Hippocampal formation (tissue), 2 donors: Measurements from ENCODE around the gene HES4.

Experiments
- DNase-seq, 2 donors: peaks; one replicate each; lab custom pipeline; 2025; lab: John Stamatoyannopoulos, UW

The HES4 gene

DNA sequence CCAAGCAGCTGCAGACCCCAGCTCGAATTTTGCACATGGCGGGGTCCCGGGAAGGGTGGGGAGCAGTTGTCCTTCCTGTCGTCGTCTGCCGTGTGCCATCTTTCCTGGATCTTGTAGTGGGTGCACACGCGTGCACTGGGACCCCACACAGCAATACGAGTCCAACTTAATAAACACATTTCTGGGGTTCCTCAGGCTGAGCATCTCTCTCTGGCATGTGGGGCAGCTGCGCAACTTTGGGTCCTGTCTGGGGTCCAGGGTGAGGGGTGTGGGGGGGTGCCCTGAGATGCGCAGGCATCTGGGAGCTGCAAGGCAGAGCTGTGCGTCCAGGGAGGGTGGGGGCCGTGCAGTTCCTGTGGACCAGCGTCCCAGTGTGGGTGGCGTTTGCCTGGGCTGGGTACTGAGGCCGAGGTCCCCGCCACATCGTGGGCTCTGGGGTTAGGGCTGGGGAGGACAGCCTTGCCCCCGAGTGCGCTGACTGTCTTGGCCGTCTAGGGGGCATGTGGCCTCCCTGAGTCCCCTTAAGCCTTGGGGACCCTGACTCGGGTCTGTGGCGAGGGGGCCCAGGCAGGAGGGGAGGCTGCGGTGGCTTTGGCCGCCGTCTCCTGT is 34.3 kb downstream of the HES4 start:
- DNase-seq: no peak

DNA sequence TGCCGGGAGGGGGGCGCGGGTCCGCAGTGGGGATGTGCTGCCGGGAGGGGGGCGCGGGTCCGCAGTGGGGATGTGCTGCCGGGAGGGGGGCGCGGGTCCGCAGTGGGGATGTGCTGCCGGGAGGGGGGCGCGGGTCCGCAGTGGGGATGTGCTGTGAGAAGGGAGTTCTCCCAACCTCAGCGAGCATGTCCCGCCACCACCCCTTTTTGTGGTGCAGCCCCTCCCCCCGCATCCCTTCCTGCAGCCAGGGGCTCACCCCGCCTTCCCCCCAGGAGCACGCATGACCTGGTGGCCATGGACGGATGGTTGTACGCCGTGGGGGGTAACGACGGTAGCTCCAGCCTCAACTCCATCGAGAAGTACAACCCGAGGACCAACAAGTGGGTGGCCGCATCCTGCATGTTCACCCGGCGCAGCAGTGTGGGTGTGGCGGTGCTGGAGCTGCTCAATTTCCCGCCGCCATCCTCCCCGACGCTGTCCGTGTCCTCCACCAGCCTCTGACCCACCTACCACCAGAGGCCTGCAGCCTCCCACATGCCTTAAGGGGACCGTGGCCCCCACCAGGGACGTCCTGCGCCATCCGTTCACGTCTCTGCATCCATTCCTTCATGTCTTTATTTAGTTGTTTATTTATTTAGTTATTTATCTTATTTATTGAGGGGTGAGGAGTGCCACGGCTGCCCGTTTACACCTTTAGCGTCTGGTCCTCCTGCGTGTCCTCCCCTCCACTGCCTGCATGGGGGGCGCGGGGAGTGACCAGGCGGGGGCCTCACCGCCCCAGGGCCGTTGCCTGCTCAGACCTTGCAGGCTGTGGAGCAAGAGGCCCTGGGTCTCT is 35.0 kb downstream of the HES4 start:
- DNase-seq: no peak

DNA sequence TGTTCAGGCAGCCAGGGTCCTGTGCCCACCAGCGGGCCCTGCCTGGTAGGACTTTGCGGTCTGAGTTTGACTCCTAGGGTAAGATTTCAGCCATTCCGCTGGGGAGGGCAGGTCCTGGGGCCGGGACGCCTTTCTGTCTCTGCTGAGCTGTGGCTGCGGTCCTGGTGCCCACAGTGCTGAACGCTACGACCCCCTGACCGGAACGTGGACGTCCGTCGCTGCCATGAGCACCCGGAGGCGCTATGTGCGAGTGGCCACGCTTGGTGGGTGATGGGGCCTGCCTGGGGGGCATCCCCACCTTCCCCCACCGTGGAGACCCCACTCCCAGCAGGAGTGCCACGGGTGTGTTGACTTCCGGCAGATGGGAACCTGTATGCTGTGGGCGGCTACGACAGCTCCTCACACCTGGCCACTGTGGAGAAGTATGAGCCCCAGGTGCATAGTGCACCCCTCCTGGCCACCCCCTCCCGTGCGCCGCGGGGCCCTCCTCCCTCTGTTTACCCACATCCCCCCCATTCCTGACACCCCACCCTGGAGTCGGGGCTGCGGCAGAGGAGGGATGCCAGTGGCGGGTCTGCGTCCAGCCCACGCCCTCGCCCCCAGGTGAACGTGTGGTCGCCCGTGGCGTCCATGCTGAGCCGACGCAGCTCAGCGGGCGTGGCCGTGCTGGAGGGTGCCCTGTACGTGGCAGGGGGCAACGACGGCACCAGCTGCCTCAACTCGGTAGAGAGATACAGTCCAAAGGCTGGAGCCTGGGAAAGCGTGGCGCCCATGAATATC is 36.0 kb downstream of the HES4 start:
- no peak for DNase-seq

DNA sequence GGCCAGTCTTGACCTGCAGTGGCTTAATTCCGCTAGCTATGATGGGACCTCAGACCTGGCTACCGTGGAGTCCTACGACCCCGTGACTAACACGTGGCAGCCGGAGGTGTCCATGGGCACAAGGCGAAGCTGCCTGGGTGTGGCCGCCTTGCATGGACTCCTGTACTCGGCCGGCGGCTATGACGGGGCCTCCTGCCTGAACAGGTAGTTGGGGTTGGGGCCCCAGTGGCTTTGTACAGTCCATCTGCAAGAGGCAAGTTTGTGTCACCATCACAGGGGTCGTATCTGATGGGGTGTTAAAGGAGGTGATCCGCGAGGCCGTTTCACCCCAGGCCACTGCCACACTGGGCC is 36.6 kb downstream of the HES4 start:
- no peak for DNase-seq

DNA sequence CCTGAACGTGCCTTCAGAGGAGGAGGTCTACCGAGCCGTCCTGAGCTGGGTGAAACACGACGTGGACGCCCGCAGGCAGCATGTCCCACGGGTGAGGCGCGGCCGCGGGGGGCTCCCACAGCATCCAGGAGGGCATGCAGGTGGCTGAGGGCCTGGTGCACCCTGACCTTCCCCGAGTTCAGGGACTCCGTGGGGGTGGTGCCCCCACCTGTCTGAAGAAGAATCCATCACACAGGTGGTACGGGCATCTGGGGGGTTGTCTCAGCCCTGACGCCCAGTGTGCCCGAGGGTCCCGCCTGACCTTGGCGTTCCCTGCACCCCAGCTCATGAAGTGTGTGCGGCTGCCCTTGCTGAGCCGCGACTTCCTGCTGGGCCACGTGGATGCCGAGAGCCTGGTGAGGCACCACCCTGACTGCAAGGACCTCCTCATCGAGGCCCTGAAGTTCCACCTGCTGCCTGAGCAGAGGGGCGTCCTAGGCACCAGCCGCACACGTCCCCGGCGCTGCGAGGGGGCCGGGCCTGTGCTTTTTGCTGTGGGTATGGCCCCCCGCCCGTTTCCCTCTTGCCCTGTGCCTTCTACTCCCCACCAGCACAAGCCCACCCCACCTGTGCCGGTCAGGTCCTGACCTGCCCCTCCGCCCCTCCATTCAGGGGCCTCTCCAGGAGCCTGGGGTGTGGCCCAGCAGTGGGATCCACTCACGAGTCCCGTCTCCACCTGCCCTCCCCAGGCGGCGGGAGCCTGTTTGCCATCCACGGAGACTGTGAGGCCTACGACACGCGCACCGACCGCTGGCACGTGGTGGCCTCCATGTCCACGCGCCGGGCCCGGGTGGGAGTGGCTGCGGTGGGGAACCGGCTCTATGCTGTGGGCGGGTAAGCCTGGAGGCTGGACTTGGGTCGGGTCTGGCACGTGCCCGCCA is 37.3 kb downstream of the HES4 start:
- DNase-seq: no peak

DNA sequence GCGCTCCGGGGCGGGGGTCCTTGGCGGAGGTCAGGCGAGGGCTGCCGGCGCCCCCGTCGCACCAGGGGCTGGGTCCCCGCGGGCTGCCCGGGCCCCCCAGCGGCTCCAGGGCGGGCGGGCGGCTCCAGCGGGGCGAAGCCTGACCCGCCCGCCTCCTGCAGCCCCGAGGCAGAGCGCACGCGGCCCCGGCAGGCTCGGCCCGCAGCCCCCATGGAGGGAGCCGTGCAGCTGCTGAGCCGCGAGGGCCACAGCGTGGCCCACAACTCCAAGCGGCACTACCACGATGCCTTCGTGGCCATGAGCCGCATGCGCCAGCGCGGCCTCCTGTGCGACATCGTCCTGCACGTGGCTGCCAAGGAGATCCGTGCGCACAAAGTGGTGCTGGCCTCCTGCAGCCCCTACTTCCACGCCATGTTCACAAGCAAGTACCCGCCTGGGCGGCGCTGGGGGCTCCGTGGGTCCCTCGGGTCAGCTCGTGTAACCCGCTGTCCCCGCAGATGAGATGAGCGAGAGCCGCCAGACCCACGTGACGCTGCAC is 38.7 kb downstream of the HES4 start:
- DNase-seq: no peak

DNA sequence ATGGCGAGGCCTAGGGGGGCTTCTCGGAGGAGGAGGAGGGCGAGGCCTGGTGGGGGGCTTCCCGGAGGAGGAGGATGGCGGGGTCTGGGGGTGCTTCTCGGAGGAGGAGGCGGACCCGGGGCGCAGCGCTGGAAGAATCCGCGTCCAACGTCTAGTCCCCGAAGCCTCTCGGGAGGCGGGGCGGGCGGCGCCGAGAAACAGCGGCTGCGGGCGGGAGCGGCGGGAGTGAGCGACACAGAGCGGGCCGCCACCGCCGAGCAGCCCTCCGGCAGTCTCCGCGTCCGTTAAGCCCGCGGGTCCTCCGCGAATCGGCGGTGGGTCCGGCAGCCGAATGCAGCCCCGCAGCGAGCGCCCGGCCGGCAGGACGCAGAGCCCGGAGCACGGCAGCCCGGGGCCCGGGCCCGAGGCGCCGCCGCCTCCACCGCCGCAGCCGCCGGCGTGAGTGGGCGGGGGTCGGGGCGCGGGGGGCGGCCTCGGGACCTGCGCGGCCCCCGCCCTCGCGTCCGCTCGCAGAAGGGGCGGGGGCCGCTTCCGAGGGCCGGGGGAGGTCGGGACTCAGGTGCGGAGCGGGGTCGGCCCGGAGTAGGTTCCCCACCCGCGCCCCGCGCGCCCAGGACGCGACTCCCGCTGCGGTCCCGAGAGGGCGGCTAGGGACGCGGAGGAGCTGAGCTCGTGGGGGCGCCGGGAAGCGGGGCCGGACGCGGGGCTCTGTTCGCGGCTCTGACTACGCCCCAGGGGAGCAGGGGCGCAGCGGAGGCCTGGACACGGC is 39.4 kb downstream of the HES4 start, which contains the start of gene KLHL17:
TSS of gene KLHL17 (plus strand) at position 222 of the 769 bp plus-strand sequence. CDS start at position 332, 110 bp downstream.
- DNase-seq: peak; percentile 24 to 48

DNA sequence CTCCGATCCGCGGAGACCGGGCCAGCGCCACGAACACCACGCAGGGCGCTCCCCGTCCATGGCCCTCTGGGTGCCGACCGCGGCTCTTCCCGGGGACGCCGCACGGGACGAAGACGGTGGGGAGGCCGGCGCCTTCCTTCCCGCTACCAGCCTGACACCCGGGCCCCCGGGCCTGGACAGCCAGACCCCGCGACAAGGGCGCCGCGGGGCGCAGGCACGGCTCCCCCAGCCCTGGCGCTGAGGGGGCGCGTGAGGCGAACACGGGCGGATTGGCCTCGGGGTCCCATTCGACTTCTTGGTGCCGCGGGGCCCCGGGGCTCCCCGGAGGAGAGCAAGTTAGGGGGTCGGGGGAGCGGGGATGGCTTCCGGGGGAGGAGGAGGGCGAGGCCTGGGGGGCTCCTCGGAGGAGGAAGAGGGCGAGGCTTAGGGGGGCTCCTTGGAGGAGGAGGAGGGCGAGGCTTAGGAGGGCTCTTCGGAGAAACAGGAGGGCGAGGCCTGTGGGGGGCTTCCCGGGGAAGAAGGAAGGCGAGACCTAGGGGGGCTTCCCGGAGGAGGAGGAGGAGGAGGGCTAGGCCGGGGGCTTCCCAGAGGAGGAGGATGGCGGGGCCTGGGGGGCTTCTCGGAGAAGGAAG is 40.0 kb downstream of the HES4 start:
- no peak for DNase-seq

DNA sequence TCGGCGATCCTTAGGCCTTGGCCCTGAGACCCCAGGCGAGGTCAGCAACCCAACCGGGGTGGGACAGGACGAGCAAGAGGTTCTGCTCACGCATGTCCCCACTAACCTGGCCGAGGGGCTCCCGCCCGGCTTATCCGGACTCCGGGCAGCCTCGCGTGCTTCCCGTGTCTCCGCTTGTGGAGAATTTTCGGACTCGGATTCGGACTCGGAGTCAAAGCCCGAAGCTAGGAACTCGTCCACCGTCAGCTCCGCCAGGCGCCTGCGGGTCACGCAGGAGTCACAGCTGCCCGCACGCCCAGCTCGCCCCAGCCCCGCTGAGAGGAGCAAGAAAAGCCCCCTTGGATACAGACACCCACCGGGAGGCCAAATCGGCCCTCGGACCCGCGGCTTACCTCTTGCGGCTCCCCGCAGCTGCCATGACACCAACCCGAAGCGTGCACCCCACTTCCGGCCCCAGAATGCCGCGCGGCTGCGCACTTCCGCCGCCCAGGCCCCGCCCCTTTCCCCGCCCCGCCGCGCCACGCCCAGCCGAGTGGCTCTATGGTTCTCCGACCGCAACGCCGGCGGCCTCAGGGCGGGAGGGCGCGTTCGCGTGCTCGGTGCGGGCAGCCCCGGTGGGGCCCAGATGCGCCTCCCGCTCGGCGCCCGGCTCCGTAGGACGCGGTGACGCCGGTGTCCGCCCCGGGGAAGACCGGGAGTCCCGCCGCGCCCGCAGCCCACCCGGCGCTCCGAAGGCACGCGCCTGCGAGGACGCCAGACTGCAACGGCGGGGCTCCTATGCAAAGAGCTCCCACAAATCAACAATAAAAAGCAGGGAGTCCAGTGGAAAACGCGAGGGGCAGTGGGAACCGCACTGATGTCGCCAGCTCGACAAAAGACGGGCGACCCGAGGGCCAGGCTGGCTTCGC is 40.8 kb downstream of the HES4 start, which contains the start of gene NOC2L:
TSS of gene NOC2L (minus strand) at position 434 of the 908 bp plus-strand sequence. CDS start at position 418, 16 bp downstream.
- peak; percentile 77 to 93 for DNase-seq

DNA sequence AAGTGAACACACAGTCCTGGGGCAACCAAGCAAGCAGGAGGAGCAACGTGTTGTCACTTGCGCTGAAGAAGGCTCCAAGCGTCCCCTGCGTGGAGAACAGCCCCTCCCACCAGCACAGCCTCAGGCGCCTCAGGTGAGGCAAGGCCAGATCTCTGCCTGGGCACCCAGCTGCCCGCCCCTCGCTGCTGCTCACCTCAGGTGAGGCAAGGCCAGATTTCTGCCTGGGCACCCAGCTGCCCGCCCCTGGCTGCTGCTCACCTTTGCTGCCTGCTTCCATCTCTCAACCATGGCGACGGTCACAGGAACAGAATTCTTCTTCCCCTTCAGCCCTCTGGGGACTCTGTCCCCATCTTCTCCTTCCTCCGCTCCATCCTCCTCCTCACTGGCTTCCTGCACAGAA is 43.3 kb downstream of the HES4 start:
- DNase-seq: no peak

DNA sequence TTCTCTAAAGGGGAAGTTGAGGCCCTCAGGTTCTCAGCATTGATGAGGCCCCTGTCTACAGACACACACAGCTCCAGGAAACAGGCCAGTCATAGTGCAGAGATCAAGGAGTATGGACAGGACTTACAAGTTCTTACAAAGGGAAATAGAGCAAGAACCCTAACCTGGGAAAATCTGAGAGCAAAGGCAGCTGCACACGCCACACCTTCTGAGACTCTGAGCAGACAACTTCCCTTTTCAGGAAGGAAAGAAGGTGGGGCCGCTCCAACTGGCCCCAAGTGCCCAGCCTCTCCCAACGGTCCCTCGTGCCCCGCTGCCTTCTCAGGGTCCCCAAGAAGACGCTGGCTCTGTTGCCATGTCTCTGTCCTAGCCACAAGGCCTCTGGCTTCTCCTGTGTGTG is 44.4 kb downstream of the HES4 start:
- no peak for DNase-seq

DNA sequence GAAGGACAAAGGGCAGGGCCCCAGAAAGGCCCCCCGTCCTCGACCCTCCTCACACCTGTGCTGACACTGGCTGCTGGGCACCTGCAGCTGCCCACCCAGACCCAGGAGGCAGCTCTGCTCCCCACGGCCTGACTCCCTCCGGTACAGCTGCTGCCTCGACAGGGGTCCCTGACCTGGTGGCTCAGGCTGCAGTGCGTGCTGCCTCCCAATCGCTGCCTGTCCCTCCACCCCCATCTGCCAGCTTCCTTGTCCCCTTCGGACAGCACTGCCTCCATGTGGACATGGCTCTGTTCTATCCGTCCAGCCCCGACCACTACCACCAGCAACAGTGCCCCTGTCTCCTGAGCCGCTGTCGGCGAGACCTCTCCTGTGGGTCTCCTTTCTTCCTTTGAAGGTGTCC is 45.0 kb downstream of the HES4 start:
- DNase-seq: no peak

DNA sequence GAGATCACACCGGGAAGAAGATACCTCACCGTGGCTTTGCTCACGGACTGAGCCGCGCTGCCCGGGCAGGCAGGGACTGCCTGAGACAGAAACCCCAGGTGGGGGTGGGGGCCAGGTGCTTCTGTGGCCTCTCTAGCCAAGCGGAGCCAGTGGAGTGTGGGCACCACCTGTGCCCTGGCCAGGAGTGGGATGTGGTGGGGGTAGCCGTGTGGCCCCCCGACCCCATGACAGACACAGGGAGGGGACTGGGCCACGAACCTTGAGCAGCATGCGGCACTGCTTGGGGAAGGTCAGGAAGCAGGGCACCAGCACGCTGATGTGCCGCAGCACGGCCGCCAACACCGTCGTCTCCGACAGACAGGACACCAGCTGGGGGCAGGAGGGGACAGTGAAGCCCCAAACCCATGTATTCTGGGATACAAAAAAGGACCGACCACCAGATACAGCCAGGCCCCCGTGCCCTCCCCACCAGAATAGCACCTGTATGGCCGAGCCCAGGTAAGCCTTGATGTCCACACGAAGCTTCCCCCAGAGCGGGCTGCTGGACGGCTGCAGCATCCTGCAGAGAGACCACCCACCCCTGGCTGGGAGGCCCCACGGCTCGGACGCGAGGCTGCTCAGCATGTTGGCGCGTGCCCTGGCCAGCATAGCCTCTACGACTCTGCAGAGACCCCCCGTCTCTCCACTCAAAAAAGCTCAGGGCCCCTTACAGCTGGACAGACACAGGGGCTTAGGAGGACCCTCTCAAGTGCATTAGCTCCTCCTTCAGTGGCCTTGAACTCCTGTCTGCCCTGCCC is 46.2 kb downstream of the HES4 start:
- no peak for DNase-seq

DNA sequence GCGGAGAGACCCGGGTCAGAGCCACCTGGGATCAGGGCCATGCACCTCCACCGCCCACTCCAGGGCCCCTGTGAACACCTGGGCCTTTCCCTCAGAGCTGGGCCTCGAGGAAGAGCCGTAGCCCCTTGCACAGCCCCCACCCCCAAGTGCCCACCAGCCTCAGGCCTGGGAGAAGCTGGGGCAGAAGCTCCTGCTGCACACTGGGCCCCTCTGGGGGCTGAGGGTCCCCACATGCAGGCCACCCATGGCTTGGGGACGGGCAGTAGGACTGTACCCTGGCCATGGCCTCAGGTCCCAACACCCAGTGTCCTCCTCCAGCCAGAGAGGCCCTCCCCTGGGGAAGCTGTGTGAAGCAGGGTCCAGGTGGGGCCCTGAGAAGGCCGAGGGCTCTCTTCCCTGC is 47.3 kb downstream of the HES4 start:
- no peak for DNase-seq

DNA sequence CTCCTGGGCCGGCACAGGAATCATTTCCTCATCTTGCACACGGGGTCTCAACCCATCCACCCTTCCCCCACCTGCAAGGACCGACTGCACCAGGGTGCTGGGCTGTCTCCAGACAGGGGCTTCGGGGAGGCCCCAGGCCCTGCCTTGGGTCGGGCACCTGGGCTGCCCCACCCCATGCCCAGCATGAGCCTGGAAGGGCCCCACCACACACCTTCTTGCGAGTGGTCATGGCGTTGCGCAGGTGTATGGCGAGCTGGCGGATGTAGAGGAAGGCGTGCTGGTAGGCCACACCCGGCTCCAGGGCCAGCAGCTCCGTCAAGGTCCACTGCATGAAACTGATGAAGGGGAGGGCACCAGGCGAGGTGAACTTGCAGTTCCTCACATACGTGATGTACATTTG is 47.7 kb downstream of the HES4 start:
- no peak for DNase-seq

DNA sequence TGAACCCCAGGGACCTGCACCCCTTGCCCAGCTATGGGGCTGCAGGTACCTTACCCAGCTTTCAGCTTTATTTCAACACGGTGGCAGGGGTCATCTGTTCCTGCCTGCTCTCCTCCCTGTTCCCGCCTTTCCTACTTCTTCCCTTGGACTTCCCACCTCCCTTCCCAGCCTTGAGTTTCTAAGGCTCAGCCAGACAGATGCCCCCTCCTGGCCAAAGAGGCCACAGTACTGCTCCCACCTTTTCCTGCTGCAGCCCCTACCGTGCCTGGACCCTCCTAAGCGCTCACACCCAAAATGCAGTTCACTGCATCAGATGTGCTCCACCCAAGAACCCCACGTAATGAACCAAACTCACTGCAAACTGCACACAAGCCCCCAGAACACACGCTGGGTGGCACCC is 48.5 kb downstream of the HES4 start:
- DNase-seq: no peak

DNA sequence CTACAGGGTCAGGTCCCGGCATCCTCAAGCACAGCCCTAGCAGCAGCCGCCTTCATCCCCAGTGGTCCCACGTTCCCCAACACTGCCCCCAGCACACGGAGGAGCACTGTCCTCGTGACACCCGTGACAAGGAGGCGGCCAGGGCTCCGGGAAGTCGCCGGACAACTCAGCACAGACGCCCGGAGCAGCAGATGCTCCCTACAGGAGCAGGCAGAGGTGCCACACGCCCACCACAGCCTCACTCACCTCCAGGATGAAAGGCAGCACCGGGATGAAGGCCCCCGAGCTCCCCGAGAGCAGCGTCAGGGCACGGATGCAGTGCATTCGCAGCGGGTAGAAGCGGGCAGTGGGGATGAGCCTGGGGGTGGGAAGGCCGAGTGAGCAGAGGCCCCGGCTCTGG is 49.0 kb downstream of the HES4 start:
- no peak for DNase-seq

DNA sequence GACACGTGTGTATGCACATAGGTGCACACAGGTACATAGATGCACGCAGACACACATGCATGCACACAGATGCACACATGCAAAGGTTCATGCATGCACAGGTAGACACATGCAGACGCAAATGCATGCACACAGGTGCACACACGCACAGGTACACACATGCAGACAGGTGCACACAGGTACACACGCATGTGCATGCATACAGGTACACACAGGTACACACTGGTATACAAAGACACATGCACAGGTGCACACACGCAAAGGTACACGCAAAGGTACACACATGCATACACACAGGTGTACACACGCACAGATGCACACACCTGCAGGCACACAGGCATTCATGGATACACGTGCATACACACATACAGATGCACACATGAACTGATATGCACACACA is 49.6 kb downstream of the HES4 start:
- DNase-seq: no peak
